NT2/D1 (cell line): ENCODE data around the gene USP47.

Experiments used
- DNase-seq: peaks from one replicate; pipeline ENCODE4 v3.0.0-alpha.2; 2011; ENCODE audit warnings: low read depth, low spot score
- H3K27me3 ChIP-seq: 2 replicates; pipeline ENCODE4 v1.6.0; 2011; ENCODE audit warnings: mild to moderate bottlenecking; ENCODE audit not compliant: insufficient read length, insufficient read depth
- H3K36me3 ChIP-seq: 2 replicates; pipeline ENCODE4 v1.6.1; 2011; ENCODE audit warnings: mild to moderate bottlenecking, low read length, mixed read lengths; ENCODE audit not compliant: insufficient read depth, insufficient read length
- H3K4me1 ChIP-seq: 2 replicates; pipeline ENCODE4 v1.5.1; 2011; ENCODE audit not compliant: insufficient read depth, insufficient read length
- H3K4me3 ChIP-seq: 2 replicates; pipeline ENCODE4 v1.5.1; 2011; ENCODE audit warnings: low read depth; ENCODE audit not compliant: insufficient read length
- H3K9ac ChIP-seq: 2 replicates; pipeline ENCODE4 v1.6.0; 2011; ENCODE audit warnings: low read depth; ENCODE audit not compliant: insufficient read length
- H3K9me3 ChIP-seq: 2 replicates; pipeline ENCODE4 v1.5.1; 2011; ENCODE audit warnings: mild to moderate bottlenecking, low read length; ENCODE audit not compliant: insufficient read depth
- SUZ12 ChIP-seq: IDR thresholded peaks from 2 replicates; pipeline ENCODE4 v1.6.1; 2011; ENCODE audit not compliant: insufficient read length, insufficient read depth; ENCODE audit errors: extremely low read depth
- YY1 ChIP-seq: IDR thresholded peaks from 2 replicates; pipeline ENCODE4 v1.6.1; 2011; ENCODE audit not compliant: insufficient read length, insufficient read depth
- ZNF274 ChIP-seq: IDR thresholded peaks from 2 replicates; pipeline ENCODE4 v1.6.1; 2011; ENCODE audit warnings: mild to moderate bottlenecking, low read depth, low read length

Gene USP47

DNA sequence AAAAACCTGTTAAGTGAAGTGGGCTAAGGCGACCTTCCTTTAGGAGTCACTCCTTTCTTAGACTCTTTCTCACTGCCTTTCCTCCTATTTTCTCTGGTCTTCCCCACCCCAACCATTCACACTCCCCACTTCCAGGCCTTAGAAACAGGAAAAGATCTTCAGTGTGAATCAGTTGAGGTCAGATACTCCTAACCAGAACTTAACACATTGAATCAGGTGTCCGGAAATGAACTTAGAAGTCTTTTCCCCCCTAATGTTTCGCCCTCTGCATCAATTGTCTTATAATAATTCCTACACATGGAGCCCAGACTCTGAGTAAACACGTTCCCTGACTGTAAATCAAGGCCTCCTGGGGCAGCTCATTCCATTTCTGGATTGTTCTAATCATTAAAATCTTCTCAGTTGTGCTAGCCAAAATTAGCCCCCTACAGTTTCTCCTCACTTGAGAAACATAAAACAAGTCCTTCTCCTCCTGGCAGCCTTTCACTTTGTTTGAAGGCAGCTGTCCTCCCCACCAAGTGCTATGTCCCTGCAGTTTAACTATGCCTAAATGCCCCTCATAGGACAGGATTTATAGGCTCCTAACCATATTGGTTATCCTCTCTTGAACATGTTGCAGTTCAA is 32.7 kb upstream of the USP47 start:
- Histone ChIP-seq H3K9me3 (no peaks in the 10 kb centered on the region), H3K27me3 (no peaks in the 10 kb centered on the region), H3K4me3 (no peak overlapping the region), H3K9ac (no peak overlapping the region), H3K4me1 (no peaks in the 10 kb centered on the region), H3K36me3 (no peaks in the 10 kb centered on the region)
- no peak for DNase-seq
- TF ChIP-seq ZNF274 (no peak), SUZ12 (no peak), YY1 (no peak)

DNA sequence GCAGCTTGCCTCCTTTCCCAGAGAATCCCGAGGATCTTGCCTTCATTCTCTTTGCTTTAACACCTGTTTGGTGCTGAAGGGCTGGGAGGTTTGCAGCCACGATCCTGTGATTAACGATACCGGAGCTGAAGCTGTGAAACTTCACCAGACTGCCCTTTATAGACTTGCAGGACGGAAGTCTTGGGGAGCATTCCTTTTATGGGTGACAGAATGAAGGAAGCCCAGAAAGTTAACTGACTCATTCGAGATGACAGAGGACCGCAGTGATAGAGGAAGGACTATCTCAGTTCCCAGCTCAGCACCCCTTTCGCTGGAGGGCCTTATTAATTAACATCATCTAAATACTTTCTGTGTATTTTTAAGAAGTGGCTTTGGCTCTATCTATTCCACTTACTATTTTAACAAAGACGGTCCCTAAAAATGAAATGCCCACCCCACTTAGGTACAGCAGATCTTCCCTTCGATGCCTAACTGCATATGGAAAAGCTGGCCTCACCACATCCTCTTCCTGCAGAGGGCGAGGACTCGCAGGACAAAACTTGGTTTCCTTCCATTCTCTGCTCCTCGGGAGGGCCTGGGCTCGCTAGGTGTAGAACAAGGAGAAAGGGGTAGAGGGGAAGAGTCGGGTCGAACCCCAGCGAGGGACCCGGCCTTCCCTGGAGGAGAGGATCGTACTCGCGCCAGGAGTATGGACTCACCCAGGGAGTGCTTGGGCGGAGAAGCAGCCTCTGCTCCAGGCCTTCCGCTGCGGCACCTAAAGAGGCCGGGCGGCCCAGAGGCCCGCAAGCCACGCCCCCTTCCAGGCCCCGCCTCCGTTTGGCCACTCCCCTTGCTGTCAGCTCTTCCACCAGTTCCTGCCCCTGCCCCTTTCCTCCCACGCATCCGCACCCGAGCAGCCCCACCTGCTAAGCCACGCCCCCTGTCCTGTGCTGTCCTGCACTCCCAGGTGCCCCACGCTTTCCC is 30.7 kb upstream of the USP47 start:
- TF ChIP-seq ZNF274 (no peak), SUZ12 (no peak), YY1 (no peak)
- Histone ChIP-seq H3K9me3 (no peaks in the 10 kb centered on the region), H3K27me3 (no peaks in the 10 kb centered on the region), H3K4me1 (no peaks in the 10 kb centered on the region), H3K4me3 (no peak overlapping the region), H3K9ac (no peak overlapping the region), H3K36me3 (no peaks in the 10 kb centered on the region)
- DNase-seq = no peak

DNA sequence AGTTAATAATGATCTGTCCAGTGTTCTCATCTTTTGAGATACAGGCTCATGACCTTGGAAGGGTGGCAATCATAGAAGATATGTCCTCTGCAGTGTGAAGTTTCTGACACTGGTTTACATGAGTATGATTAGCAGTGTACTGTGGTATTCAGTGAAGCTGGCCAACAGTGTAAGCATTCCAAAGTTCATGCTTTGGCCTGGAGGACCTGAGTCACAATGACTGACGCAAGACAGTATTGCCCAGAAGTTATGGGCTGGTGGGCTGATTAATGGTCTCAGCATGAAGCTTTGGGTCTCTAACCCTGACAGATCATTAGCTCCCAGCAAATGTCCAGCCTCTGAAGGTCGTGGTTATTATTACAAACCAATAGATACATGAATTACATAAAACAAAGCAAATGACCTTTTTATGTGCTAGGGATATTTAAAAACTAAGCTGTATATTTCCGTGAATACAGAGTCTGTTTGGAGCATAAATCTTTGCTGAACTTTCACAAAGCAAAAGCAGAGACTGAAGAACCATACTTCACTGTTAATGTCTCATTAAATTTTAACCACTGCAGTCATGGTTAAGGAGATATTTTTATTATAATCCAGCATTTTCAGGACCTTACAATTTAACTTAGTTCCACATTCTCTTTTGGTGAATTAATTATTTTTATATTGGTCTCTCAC is 28.3 kb upstream of the USP47 start:
- Histone ChIP-seq H3K4me3 (no peak overlapping the region), H3K36me3 (no peaks in the 10 kb centered on the region), H3K4me1 (no peaks in the 10 kb centered on the region), H3K9me3 (no peaks in the 10 kb centered on the region), H3K27me3 (no peaks in the 10 kb centered on the region), H3K9ac (no peak overlapping the region)
- TF ChIP-seq ZNF274 (no peak), SUZ12 (no peak), YY1 (no peak)
- DNase-seq = no peak

DNA sequence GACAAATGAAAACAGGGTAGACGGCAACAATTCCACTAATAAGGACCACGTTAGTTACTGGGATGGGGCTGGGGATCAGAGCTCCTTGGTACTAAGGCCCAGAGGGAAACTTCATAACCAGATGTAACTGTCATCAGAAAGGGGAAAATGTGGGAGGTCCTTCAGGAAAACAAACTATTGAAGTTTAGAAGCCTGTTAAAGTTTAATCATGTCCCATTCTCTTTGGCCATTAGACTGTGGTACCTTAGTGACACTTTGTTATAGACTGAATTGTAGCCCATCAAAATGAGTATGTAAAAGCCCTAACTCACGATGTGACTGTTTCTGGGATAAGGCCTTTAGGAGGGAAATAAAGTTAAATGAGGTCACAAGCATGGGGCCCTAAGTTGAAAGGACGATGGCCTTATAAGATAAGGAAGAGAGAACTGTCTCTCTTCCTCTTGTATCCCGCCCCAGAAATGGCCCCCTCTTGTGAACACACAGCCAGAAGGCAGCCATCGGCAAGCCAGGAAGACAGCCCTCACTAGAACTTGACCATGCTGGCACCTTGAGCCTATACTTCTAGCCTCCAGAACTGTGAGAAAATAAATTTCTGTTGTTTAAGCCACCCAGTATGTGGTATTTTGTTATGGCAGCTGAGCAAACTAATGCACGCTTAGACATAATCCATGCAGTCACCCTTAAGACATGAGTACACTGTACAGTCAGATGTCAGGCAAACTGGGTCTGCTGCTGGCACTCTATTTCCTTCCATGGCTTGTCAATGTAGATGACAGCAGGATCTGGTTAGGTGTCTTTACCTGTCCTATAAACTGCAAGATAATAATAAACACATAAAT is 26.9 kb upstream of the USP47 start:
- Histone ChIP-seq H3K9me3 (no peaks in the 10 kb centered on the region), H3K27me3 (no peaks in the 10 kb centered on the region), H3K36me3 (no peaks in the 10 kb centered on the region), H3K4me3 (no peak overlapping the region), H3K4me1 (no peaks in the 10 kb centered on the region), H3K9ac (no peak overlapping the region)
- DNase-seq = no peak
- TF ChIP-seq ZNF274 (no peak), SUZ12 (no peak), YY1 (no peak)

DNA sequence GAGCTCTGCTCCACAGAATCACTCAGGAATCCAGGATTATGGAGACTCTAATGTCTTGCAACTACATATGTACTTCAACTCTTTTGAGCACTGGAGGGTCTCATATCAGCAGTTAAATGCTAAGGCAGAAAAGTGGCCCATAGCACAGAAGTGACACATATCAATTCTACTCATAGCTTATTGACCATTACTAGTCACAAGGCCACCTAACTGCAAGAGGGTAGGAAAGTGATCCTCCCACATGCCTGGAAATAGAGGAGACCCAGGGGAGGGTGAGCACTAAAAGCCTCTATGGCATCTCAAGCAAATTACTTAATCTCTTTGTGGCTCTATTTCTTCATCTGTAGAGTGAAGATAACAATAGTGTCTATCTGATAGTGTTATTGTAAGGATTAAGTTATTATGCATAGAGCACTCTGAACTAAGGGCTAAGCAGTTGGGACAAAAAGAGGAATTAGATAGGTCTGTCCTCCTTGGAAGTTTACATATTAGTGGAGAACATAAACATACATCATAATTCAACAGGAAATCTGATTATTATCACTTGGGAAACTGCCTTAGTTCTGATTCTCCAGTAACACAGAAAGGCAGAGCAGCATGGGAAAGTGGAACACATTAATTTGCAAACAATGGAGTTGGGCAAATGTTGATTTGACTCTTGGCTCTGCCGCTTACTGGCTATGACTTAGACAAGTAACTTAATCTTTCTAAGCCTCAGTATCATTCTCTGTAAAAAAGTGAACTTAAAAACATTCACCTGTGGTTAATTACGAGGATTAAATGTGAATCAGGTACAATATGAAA is 25.1 kb upstream of the USP47 start:
- Histone ChIP-seq H3K9me3 (no peaks in the 10 kb centered on the region), H3K27me3 (no peaks in the 10 kb centered on the region), H3K4me3 (no peak overlapping the region), H3K4me1 (no peaks in the 10 kb centered on the region), H3K9ac (no peak overlapping the region), H3K36me3 (no peaks in the 10 kb centered on the region)
- DNase-seq = no peak
- TF ChIP-seq ZNF274 = no peak
- no peak for TF ChIP-seq SUZ12
- TF ChIP-seq YY1 = no peak

DNA sequence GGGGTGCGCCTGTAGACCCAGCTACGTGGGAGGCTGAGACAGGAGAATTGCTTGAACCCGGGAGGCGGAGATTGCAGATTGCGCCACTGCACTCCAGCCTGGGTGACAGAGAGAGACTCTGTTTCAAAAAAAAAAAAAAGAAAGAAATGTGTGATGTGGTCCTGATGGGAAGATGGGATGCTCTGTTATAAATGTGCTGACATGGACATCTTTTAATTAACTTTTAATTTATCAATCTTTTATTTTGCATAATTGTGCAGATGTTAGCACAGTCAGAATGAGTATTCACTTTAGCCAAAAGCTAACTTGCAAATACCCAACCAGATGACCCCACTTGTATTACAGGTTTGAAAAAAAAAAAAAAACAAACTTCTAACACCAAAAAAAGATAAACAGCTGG is 23.8 kb upstream of the USP47 start:
- Histone ChIP-seq H3K9ac (no peak overlapping the region), H3K36me3 (no peaks in the 10 kb centered on the region), H3K4me1 (no peaks in the 10 kb centered on the region), H3K9me3 (no peaks in the 10 kb centered on the region), H3K4me3 (no peak overlapping the region), H3K27me3 (no peaks in the 10 kb centered on the region)
- DNase-seq = no peak
- no peak for TF ChIP-seq SUZ12
- TF ChIP-seq YY1 = no peak
- no peak for TF ChIP-seq ZNF274
